ENCODE results near the gene CERK. TPM values are rescaled to one million over a fixed set of nuclear protein-coding genes. Genes with fewer than 3 reads are reported as not detected.
A peak's percentile ranks its signal among the peaks of the same experiment; 100 is the strongest.

Gene CERK
- total RNA-seq, 5 donors from 2014 or later (not counting 1 experiment from before 2014, with no cell fraction given), result 77.4 to 155 (median 125) TPM

GRCh38 chr22:46758121-46758520 lies 20.1 kb upstream of the CERK start:
- ChIA-PET CTCF (interaction anchor here (0.6 to 2.3 kb wide), 8 partner anchors 9 to 48 kb away, joined by 3 to 18 read pairs (median 6); no protein-coding TSS in a partner anchor), POLR2A (no interaction called here)
- Histone ChIP-seq H3K27me3 (replicated peaks in 1 of 2; ENCODE audit: control insufficient read depth in 2 of 2, extremely low read depth in 1 of 2, insufficient read depth in 2 of 2, low read length in 1 of 2) (no peaks in the 10 kb centered on the region), H3K9me3 (no peaks in the 10 kb centered on the region), H3K36me3 (ENCODE audit: control insufficient read depth in 2 of 2, extremely low read depth in 1 of 2, insufficient read depth in 1 of 2, low read length in 1 of 2) (no peaks in the 10 kb centered on the region), H3K27ac (ENCODE audit: low read length) (no peak overlapping the region), H3K4me1 (ENCODE audit: control insufficient read depth in 1 of 2, extremely low read depth in 1 of 2, insufficient read depth in 2 of 2, low read length in 2 of 2) (peaks cover 4 to 34% of the 10 kb centered on the region in 2 experiments), H3K4me3 (ENCODE audit: control insufficient read depth in 1 of 2, extremely low read depth in 1 of 2, low read length in 1 of 2) (no peak overlapping the region)
- Mint-ChIP-seq H3K36me3 (peaks cover 3% of the 10 kb centered on the region), H3K27me3 (no peaks in the 10 kb centered on the region), H3K4me3 (no peak overlapping the region), H3K27ac (no peak overlapping the region), H3K9me3 (peaks cover 4 to 6% (median 4%) of the 10 kb centered on the region in 3 donors), H3K4me1 (peaks cover 29 to 53% (median 39%) of the 10 kb centered on the region in 3 donors)
- ATAC-seq (replicated peaks in 1 of 4) (no peak), DNase-seq (no peak)
- WGBS (ENCODE audit: insufficient coverage), result 83% methylated on average over 1 of the region's 1 CpG

DNA sequence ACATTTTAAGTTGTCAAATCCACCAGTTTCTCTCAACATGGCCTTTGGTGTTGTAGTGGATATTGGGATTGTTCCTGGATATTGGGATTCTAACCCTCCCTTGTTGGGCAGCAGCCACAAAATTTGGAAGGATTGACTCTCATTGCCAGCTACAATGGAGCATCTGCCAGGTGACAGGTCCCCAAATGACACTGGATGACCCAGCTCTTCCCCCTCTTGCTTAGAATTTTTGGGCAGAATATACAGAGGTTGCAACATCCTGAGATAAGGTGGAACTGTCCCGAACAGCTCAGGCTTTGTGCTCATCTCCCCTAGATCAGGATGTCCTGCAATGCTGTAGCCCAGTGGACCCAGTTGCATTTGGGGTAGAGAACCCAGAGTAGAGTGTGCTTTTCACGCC lies 19.1 kb upstream of the CERK start:
- H3K27ac ChIP-seq (ENCODE audit: low read length), result no peak overlapping the region
- peaks cover 3% of the 10 kb centered on the region for H3K36me3 Mint-ChIP-seq

GRCh38 chr22:46756097-46756496 lies 18.0 kb upstream of the CERK start:
- no peak overlapping the region for H3K4me3 ChIP-seq (ENCODE audit: control insufficient read depth in 1 of 2, extremely low read depth in 1 of 2, low read length in 1 of 2)
- Mint-ChIP-seq H3K27ac (peak overlapping the region; percentile 49 to 69), H3K27me3 (no peaks in the 10 kb centered on the region), H3K36me3 (peaks cover 3% of the 10 kb centered on the region), H3K9me3 (peaks cover 4 to 6% (median 4%) of the 10 kb centered on the region in 3 donors), H3K4me1 (peaks cover 12 to 39% (median 26%) of the 10 kb centered on the region in 3 donors), H3K4me3 (no peak overlapping the region)
- H3K36me3 ChIP-seq (ENCODE audit: control insufficient read depth in 2 of 2, extremely low read depth in 1 of 2, insufficient read depth in 1 of 2, low read length in 1 of 2), result no peaks in the 10 kb centered on the region
- H3K4me1 ChIP-seq (ENCODE audit: control insufficient read depth in 1 of 2, extremely low read depth in 1 of 2, insufficient read depth in 2 of 2, low read length in 2 of 2), result peaks cover 0 to 24% of the 10 kb centered on the region in 2 experiments
- DNase-seq (no peak), ATAC-seq (replicated peaks in 1 of 4) (no peak)
- H3K27ac ChIP-seq (ENCODE audit: low read length), result no peak overlapping the region
- no CpG with 5 or more reads among the region's 1 CpG for WGBS (ENCODE audit: insufficient coverage)
- no peaks in the 10 kb centered on the region for H3K27me3 ChIP-seq (replicated peaks in 1 of 2; ENCODE audit: control insufficient read depth in 2 of 2, extremely low read depth in 1 of 2, insufficient read depth in 2 of 2, low read length in 1 of 2)
- CTCF ChIA-PET, result interaction anchor here (1.2 to 2.2 kb wide), 2 partner anchors 17 kb away, joined by 3 to 5 read pairs; no protein-coding TSS in a partner anchor
- POLR2A ChIA-PET, result no interaction called here
- no peaks in the 10 kb centered on the region for H3K9me3 ChIP-seq

More for the DNA sequence above, 19.1 kb upstream of the CERK start:
- no peak for ATAC-seq (replicated peaks in 1 of 4)
- Mint-ChIP-seq H3K27ac (no peak overlapping the region), H3K4me1 (peaks cover 18 to 44% (median 31%) of the 10 kb centered on the region in 3 donors), H3K4me3 (no peak overlapping the region), H3K9me3 (peaks cover 4 to 6% (median 4%) of the 10 kb centered on the region in 3 donors), H3K27me3 (no peaks in the 10 kb centered on the region)
- Histone ChIP-seq H3K36me3 (ENCODE audit: control insufficient read depth in 2 of 2, extremely low read depth in 1 of 2, insufficient read depth in 1 of 2, low read length in 1 of 2) (no peaks in the 10 kb centered on the region), H3K4me3 (ENCODE audit: control insufficient read depth in 1 of 2, extremely low read depth in 1 of 2, low read length in 1 of 2) (no peak overlapping the region), H3K4me1 (ENCODE audit: control insufficient read depth in 1 of 2, extremely low read depth in 1 of 2, insufficient read depth in 2 of 2, low read length in 2 of 2) (peaks cover 4 to 29% of the 10 kb centered on the region in 2 experiments), H3K27me3 (replicated peaks in 1 of 2; ENCODE audit: control insufficient read depth in 2 of 2, extremely low read depth in 1 of 2, insufficient read depth in 2 of 2, low read length in 1 of 2) (no peaks in the 10 kb centered on the region), H3K9me3 (no peaks in the 10 kb centered on the region)
- CTCF ChIA-PET, result interaction anchor here (0.8 to 2.2 kb wide), 5 partner anchors 8 to 44 kb away, joined by 3 to 6 read pairs (median 5); no protein-coding TSS in a partner anchor
- WGBS (ENCODE audit: insufficient coverage), result 100% methylated on average over 2 of the region's 2 CpGs
- DNase-seq, result no peak
- POLR2A ChIA-PET, result interaction anchor here in 1 of 2 donors (0.6 kb wide), 1 partner anchor 48 kb away, joined by 3 read pairs; no protein-coding TSS in a partner anchor

DNA sequence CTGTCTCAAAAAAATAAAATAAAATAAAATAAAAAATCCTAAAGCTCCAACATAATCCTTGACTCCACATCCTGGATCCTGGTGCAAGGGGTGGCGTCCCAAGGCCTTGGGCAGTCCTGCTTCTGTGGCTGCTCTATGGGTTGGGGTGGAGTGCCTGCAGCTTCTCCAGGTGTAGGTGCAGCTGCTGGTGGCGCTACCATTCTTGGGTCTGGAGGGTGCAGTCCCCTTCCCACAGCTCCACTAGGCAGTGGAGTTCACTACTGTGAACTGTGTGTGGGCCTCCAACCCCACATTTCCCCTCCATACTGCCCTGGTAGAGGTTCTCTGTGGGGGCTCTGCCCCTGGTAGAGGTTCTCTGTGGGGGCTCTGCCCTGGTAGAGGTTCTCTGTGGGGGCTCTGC lies 17.5 kb upstream of the CERK start:
- Mint-ChIP-seq H3K4me1 (peaks cover 13 to 39% (median 24%) of the 10 kb centered on the region in 3 donors), H3K27me3 (no peaks in the 10 kb centered on the region), H3K36me3 (peaks cover 3% of the 10 kb centered on the region), H3K4me3 (no peak overlapping the region), H3K27ac (no peak overlapping the region), H3K9me3 (peaks cover 4 to 6% (median 4%) of the 10 kb centered on the region in 3 donors)
- DNase-seq, result no peak
- Histone ChIP-seq H3K27ac (ENCODE audit: low read length) (no peak overlapping the region), H3K27me3 (replicated peaks in 1 of 2; ENCODE audit: control insufficient read depth in 2 of 2, extremely low read depth in 1 of 2, insufficient read depth in 2 of 2, low read length in 1 of 2) (no peaks in the 10 kb centered on the region), H3K4me3 (ENCODE audit: control insufficient read depth in 1 of 2, extremely low read depth in 1 of 2, low read length in 1 of 2) (no peak overlapping the region), H3K36me3 (ENCODE audit: control insufficient read depth in 2 of 2, extremely low read depth in 1 of 2, insufficient read depth in 1 of 2, low read length in 1 of 2) (no peaks in the 10 kb centered on the region), H3K9me3 (no peaks in the 10 kb centered on the region), H3K4me1 (ENCODE audit: control insufficient read depth in 1 of 2, extremely low read depth in 1 of 2, insufficient read depth in 2 of 2, low read length in 2 of 2) (peaks cover 0 to 28% of the 10 kb centered on the region in 2 experiments)
- ATAC-seq (replicated peaks in 1 of 4), result no peak
- ChIA-PET CTCF (interaction anchor here in 1 of 2 donors (2.2 kb wide), 1 partner anchor 17 kb away, joined by 5 read pairs; no protein-coding TSS in a partner anchor), POLR2A (no interaction called here)
- WGBS (ENCODE audit: insufficient coverage), result no CpG with 5 or more reads among the region's 2 CpGs

- 100% methylated on average over 3 of the region's 6 CpGs for WGBS (ENCODE audit: insufficient coverage)
Observed at GRCh38 chr22:46754826-46755225, 16.8 kb upstream of the CERK start.

DNA sequence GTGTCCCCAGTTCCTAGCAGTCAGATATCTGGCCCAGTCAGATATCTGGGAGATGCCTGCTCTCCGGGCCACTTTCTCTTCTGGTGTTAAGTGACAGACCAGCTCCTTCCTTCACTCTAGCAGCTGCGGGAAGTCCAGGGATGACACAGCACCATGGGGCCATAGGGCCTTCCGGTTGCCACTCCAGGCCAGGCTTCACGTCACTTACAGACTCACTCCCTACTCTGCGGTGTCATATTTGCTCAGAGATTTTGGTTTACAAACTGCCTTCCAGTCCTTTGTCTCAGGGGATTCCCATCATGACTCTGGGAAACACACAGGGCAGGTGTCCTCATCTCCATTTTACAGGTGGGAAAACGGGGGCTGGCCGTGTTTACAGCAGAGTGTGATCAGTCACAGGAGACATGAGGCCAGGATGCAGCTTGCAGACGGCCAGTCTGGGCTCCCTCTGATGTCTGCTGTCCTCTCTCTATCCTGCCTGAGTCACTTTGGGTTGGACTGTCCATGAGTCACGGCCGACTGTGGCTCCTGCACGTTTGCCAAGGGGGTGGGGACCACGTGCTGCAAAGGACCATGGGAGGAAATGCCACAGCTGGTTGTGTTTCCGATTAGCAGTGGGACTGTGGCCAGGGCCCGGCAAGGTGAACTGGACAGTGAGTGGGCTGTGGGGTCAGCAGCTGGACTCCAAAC lies 16.2 kb upstream of the CERK start:
- Mint-ChIP-seq H3K27ac (peak overlapping the region; percentile 12 to 79), H3K36me3 (peaks cover 3% of the 10 kb centered on the region), H3K9me3 (peaks cover 4 to 6% (median 4%) of the 10 kb centered on the region in 3 donors), H3K4me1 (peaks cover 26 to 50% (median 37%) of the 10 kb centered on the region in 3 donors), H3K4me3 (peak overlapping the region in 1 of 3 donors; percentile 3), H3K27me3 (no peaks in the 10 kb centered on the region)
- H3K27ac ChIP-seq (ENCODE audit: low read length), result no peak overlapping the region
- peak in 1 of 4 experiments; percentile 55 for ATAC-seq (replicated peaks in 1 of 4)
- H3K4me1 ChIP-seq (ENCODE audit: control insufficient read depth in 1 of 2, extremely low read depth in 1 of 2, insufficient read depth in 2 of 2, low read length in 2 of 2), result peaks cover 9 to 40% of the 10 kb centered on the region in 2 experiments
- DNase-seq, result peak in 5 of 35 experiments; percentile 24 to 57 (median 32)
- H3K9me3 ChIP-seq, result no peaks in the 10 kb centered on the region
- ChIA-PET CTCF (no interaction called here), POLR2A (no interaction called here)
- H3K27me3 ChIP-seq (replicated peaks in 1 of 2; ENCODE audit: control insufficient read depth in 2 of 2, extremely low read depth in 1 of 2, insufficient read depth in 2 of 2, low read length in 1 of 2), result no peaks in the 10 kb centered on the region
- 51% methylated on average over 12 of the region's 14 CpGs for WGBS (ENCODE audit: insufficient coverage)
- no peaks in the 10 kb centered on the region for H3K36me3 ChIP-seq (ENCODE audit: control insufficient read depth in 2 of 2, extremely low read depth in 1 of 2, insufficient read depth in 1 of 2, low read length in 1 of 2)
- H3K4me3 ChIP-seq (ENCODE audit: control insufficient read depth in 1 of 2, extremely low read depth in 1 of 2, low read length in 1 of 2), result no peak overlapping the region

More at GRCh38 chr22:46754826-46755225, 16.8 kb upstream of the CERK start:
- DNase-seq (no peak), ATAC-seq (replicated peaks in 1 of 4) (no peak)
- Mint-ChIP-seq H3K36me3 (peaks cover 3% of the 10 kb centered on the region), H3K27me3 (no peaks in the 10 kb centered on the region), H3K4me3 (no peak overlapping the region), H3K27ac (peak overlapping the region in 1 of 2 donors; percentile 66), H3K4me1 (peaks cover 20 to 44% (median 31%) of the 10 kb centered on the region in 3 donors), H3K9me3 (peaks cover 4 to 6% (median 4%) of the 10 kb centered on the region in 3 donors)
- ChIA-PET CTCF (no interaction called here), POLR2A (no interaction called here)
- Histone ChIP-seq H3K27ac (ENCODE audit: low read length) (no peak overlapping the region), H3K4me1 (ENCODE audit: control insufficient read depth in 1 of 2, extremely low read depth in 1 of 2, insufficient read depth in 2 of 2, low read length in 2 of 2) (peaks cover 3 to 35% of the 10 kb centered on the region in 2 experiments), H3K36me3 (ENCODE audit: control insufficient read depth in 2 of 2, extremely low read depth in 1 of 2, insufficient read depth in 1 of 2, low read length in 1 of 2) (no peaks in the 10 kb centered on the region), H3K9me3 (no peaks in the 10 kb centered on the region), H3K27me3 (replicated peaks in 1 of 2; ENCODE audit: control insufficient read depth in 2 of 2, extremely low read depth in 1 of 2, insufficient read depth in 2 of 2, low read length in 1 of 2) (no peaks in the 10 kb centered on the region), H3K4me3 (ENCODE audit: control insufficient read depth in 1 of 2, extremely low read depth in 1 of 2, low read length in 1 of 2) (no peak overlapping the region)
